GM08714 (cell line): ENCODE measurements around the gene USP48.

Experiments
- H3K4me3 ChIP-seq: fragments of 200-500 bp; sonication (Bioruptor generic); 2 replicates; pipeline ENCODE4 v1.5.1; 2014; ENCODE audit warnings: mild to moderate bottlenecking, low read length, inconsistent platforms
- ZNF274 ChIP-seq: IDR thresholded peaks from 2 replicates; pipeline ENCODE4 v1.6.1; 2012; ENCODE audit warnings: mild to moderate bottlenecking, low read depth, low read length

The USP48 gene

GRCh38 chr1:21721295-21721985 lies 61.5 kb downstream of the USP48 start:
- TF ChIP-seq ZNF274: no peak
- H3K4me3 ChIP-seq: no peak overlapping the region

GRCh38 chr1:21716169-21716568 lies 66.8 kb downstream of the USP48 start:
- no peak for TF ChIP-seq ZNF274
- H3K4me3 ChIP-seq: no peak overlapping the region

GRCh38 chr1:21707891-21708290 lies 75.1 kb downstream of the USP48 start:
- TF ChIP-seq ZNF274: no peak
- no peak overlapping the region for H3K4me3 ChIP-seq

- TF ChIP-seq ZNF274: no peak
- H3K4me3 ChIP-seq: no peak overlapping the region
These were observed 75.7 kb downstream of the USP48 start for GRCh38 chr1:21707086-21707840.

GRCh38 chr1:21706151-21706835 lies 76.7 kb downstream of the USP48 start:
- no peak overlapping the region for H3K4me3 ChIP-seq
- TF ChIP-seq ZNF274: no peak

- no peak overlapping the region for H3K4me3 ChIP-seq
- no peak for TF ChIP-seq ZNF274
These were observed 77.5 kb downstream of the USP48 start for GRCh38 chr1:21705303-21705980.

- TF ChIP-seq ZNF274: no peak
- H3K4me3 ChIP-seq: no peak overlapping the region
These were observed 78.8 kb downstream of the USP48 start for GRCh38 chr1:21704145-21704544.

GRCh38 chr1:21703318-21703963 lies 79.5 kb downstream of the USP48 start:
- no peak overlapping the region for H3K4me3 ChIP-seq
- TF ChIP-seq ZNF274: no peak

GRCh38 chr1:21702780-21703179 lies 80.2 kb downstream of the USP48 start:
- H3K4me3 ChIP-seq: no peak overlapping the region

GRCh38 chr1:21701401-21701800 lies 81.5 kb downstream of the USP48 start:
- TF ChIP-seq ZNF274: no peak
- no peak overlapping the region for H3K4me3 ChIP-seq

More at GRCh38 chr1:21702780-21703179, 80.2 kb downstream of the USP48 start:
- TF ChIP-seq ZNF274: no peak

GRCh38 chr1:21700094-21700493 lies 82.9 kb downstream of the USP48 start:
- no peak for TF ChIP-seq ZNF274

GRCh38 chr1:21696931-21697330 lies 86.0 kb downstream of the USP48 start:
- no peak overlapping the region for H3K4me3 ChIP-seq
- no peak for TF ChIP-seq ZNF274

More at GRCh38 chr1:21700094-21700493, 82.9 kb downstream of the USP48 start:
- no peak overlapping the region for H3K4me3 ChIP-seq

GRCh38 chr1:21693732-21694131 lies 89.2 kb downstream of the USP48 start:
- H3K4me3 ChIP-seq: no peak overlapping the region
- no peak for TF ChIP-seq ZNF274

GRCh38 chr1:21691739-21692138 lies 91.2 kb downstream of the USP48 start:
- no peak for TF ChIP-seq ZNF274
- H3K4me3 ChIP-seq: no peak overlapping the region
